Colonic mucosa (tissue), 4 donors: ENCODE data around the gene AKT1. TPM values are rescaled to one million over a fixed set of nuclear protein-coding genes. Genes with fewer than 3 reads are reported as not detected.

Source experiments
- DNase-seq: peaks from one replicate; pipeline ENCODE4 v3.0.0-alpha.2; 2020
- H3K27ac ChIP-seq: fragments of 200-600 bp; one replicate; pipeline ENCODE4 v1.8.0; 2021
- H3K27me3 ChIP-seq: fragments of 200-600 bp; one replicate; pipeline ENCODE4 v1.8.0; 2021
- H3K36me3 ChIP-seq: fragments of 200-600 bp; one replicate; pipeline ENCODE4 v1.8.0; 2021
- H3K4me1 ChIP-seq: fragments of 200-600 bp; one replicate; pipeline ENCODE4 v1.8.0; 2021; ENCODE audit warnings: mild to moderate bottlenecking
- H3K4me3 ChIP-seq: fragments of 200-600 bp; one replicate; pipeline ENCODE4 v1.8.0; 2021
- H3K9ac ChIP-seq, 2 donors: one replicate each; pipeline ENCODE4 v1.7.0; 2013; ENCODE audit warnings: control low read depth in 2 of 2, low read depth in 2 of 2, low read length in 2 of 2
- H3K9me3 ChIP-seq: fragments of 200-600 bp; one replicate; pipeline ENCODE4 v1.8.0; 2021
- intact Hi-C: fragments of 100-400 bp; cut with DNase I; formaldehyde crosslinking; loops from one replicate; pipeline ENCODE4 v1.14.1; 2022
- total RNA-seq, 2 donors: library from RNA; stranded (reverse); fragmentation: NEBNext Ultra II Directional in 1 of 2; extraction: Animal tissue kit (Norgen Biotek cat#: 25700) in 1 of 2; gene quantifications; one replicate each; pipeline ENCODE4 v1.2.1, GENCODE V29; 2021
- TF ChIP-seq, protein P1 (sequence below): fragments of 200-600 bp; IDR thresholded peaks from one replicate; pipeline ENCODE4 v1.8.0; 2022; ENCODE audit warnings: antibody characterized with exemption, mild to moderate bottlenecking
- donor health status: healthy.
- donor health status: DM: no; HTN: no; CAD: no.
- donor health status: DM: no; HTN: no; CAD: no.

The AKT1 gene
- total RNA-seq, 2 donors from 2014 or later = 117 to 181 TPM

GRCh38 chr14:104769324-104770071 is 26.1 kb downstream of the AKT1 start:
- no peaks in the 10 kb centered on the region for H3K27me3 ChIP-seq
- intact Hi-C loops = loop anchor here (2.0 to 10.0 kb wide), 3 partner anchors 57 to 285 kb away; partner anchors contain the start of gene CEP170B
- no peak for DNase-seq
- peaks cover 3% of the 10 kb centered on the region for H3K4me1 ChIP-seq
- TF ChIP-seq, protein P1, sequence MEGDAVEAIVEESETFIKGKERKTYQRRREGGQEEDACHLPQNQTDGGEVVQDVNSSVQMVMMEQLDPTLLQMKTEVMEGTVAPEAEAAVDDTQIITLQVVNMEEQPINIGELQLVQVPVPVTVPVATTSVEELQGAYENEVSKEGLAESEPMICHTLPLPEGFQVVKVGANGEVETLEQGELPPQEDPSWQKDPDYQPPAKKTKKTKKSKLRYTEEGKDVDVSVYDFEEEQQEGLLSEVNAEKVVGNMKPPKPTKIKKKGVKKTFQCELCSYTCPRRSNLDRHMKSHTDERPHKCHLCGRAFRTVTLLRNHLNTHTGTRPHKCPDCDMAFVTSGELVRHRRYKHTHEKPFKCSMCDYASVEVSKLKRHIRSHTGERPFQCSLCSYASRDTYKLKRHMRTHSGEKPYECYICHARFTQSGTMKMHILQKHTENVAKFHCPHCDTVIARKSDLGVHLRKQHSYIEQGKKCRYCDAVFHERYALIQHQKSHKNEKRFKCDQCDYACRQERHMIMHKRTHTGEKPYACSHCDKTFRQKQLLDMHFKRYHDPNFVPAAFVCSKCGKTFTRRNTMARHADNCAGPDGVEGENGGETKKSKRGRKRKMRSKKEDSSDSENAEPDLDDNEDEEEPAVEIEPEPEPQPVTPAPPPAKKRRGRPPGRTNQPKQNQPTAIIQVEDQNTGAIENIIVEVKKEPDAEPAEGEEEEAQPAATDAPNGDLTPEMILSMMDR = no peak
- H3K9me3 ChIP-seq = no peaks in the 10 kb centered on the region
- peaks cover 3% of the 10 kb centered on the region for H3K36me3 ChIP-seq
- H3K9ac ChIP-seq = no peak overlapping the region
- no peak overlapping the region for H3K27ac ChIP-seq
- H3K4me3 ChIP-seq = no peak overlapping the region

DNA sequence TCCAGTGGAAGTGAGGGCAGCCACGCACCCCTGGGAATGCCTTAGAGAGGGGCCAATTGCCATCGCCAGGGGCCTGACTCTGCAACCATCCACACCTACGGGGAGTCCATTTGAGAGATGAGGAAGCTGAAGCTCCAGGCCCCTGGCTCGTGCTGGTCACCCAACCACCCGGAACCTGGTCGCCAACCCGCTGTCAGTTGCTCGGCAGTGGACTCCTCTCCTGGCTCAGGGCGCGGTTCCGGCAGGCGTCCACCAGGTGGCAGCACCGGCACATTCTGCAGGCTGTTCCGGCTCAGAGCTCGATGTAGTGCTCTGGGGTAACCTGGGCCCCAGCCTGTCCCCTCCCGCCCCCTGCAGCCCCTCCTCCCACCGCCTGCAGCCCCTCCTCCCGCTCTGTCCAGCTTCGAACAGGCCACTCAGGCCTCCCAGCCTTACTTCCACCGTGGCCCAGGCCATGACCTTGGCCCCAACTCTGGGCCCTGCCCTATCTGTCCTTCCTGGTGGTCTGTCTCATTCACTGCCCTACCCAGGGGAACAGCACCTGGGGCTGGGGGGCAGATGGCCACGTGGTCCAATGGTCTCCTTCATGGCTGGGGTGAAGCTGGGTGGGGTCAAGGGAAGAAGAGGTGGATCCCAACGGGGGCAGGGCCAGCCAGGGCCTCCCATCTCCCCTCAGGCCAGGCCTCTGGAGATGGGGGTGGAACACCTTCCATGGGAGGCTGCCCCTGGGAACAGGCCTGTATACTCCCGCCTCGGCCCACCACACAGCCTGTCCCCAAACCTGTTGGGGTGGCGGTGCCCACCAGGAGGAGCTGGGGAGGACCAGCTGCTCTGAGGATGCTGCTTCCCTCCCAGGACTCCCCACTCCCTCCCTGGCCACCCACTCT is 26.9 kb downstream of the AKT1 start:
- no peak overlapping the region for H3K4me3 ChIP-seq
- intact Hi-C loops = loop anchor here (2.0 to 5.0 kb wide), 2 partner anchors 58 to 99 kb away; partner anchors contain the start of gene CEP170B
- H3K9ac ChIP-seq = peak overlapping the region in 1 of 2 donors; percentile 30
- no peaks in the 10 kb centered on the region for H3K27me3 ChIP-seq
- peaks cover 3% of the 10 kb centered on the region for H3K36me3 ChIP-seq
- no peaks in the 10 kb centered on the region for H3K9me3 ChIP-seq
- peak; percentile 95 for DNase-seq
- no peak overlapping the region for H3K27ac ChIP-seq
- TF ChIP-seq, protein P1 = peak; percentile 95
- peaks cover 3% of the 10 kb centered on the region for H3K4me1 ChIP-seq

DNA sequence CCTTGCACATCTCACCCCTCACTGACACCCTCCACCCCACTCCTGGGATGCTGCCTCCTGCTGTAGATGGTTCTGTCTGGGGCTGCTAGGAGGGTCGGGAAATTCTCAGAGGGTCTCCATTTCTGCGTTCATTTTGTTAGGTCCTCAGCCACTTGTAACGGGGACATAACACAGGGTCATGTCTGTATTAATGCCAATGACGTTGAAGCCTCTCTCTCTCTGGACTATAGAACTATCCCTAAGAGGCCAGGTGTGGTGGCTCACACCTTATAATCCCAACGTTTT is 28.0 kb downstream of the AKT1 start:
- intact Hi-C loops = loop anchor here (5.0 kb wide), 1 partner anchor 100 kb away; the partner anchor contains the start of gene CEP170B
- no peak for DNase-seq
- H3K9ac ChIP-seq = no peak overlapping the region

GRCh38 chr14:104766863-104767633 is 28.5 kb downstream of the AKT1 start:
- no peak overlapping the region for H3K4me3 ChIP-seq
- no peaks in the 10 kb centered on the region for H3K27me3 ChIP-seq
- H3K9me3 ChIP-seq = no peaks in the 10 kb centered on the region
- intact Hi-C loops = loop anchor here (5.0 kb wide), 1 partner anchor 100 kb away; the partner anchor contains the start of gene CEP170B
- no peak for DNase-seq
- TF ChIP-seq, protein P1 = no peak
- H3K4me1 ChIP-seq = peaks cover 3% of the 10 kb centered on the region
- no peak overlapping the region for H3K9ac ChIP-seq
- H3K27ac ChIP-seq = no peak overlapping the region
- H3K36me3 ChIP-seq = peaks cover 3% of the 10 kb centered on the region

More for the DNA sequence above, 28.0 kb downstream of the AKT1 start:
- Histone ChIP-seq H3K27me3 (no peaks in the 10 kb centered on the region), H3K4me1 (peaks cover 3% of the 10 kb centered on the region), H3K9me3 (no peaks in the 10 kb centered on the region), H3K27ac (no peak overlapping the region), H3K4me3 (no peak overlapping the region), H3K36me3 (peaks cover 3% of the 10 kb centered on the region)
- TF ChIP-seq, protein P1 = no peak
